Memory B cell (primary cell): Measurements from ENCODE around the gene RLBP1.

ENCODE experiments used
- ATAC-seq: fragments of 150-1000 bp; cut with Tn5 transposase; 2 replicates; pipeline ENCODE4 v1.10.0; 2021; ENCODE audit warnings: low read depth, mild to moderate bottlenecking, moderate library complexity
- DNase-seq, 2 donors: peaks; one replicate each; pipeline ENCODE4 v3.0.0; 2022; ENCODE audit warnings: low spot score in 2 of 2
- H3K27ac Mint-ChIP-seq: one replicate; pipeline ENCODE4 v1.8.0; 2022; ENCODE audit warnings: mild to moderate bottlenecking, moderate library complexity, mixed read lengths
- H3K27me3 Mint-ChIP-seq: one replicate; pipeline ENCODE4 v1.8.0; 2022; ENCODE audit warnings: mixed read lengths
- H3K36me3 Mint-ChIP-seq: one replicate; pipeline ENCODE4 v1.8.0; 2022; ENCODE audit warnings: mild to moderate bottlenecking, mixed read lengths
- H3K4me1 Mint-ChIP-seq: one replicate; pipeline ENCODE4 v1.8.0; 2022; ENCODE audit warnings: mixed read lengths
- H3K4me3 Mint-ChIP-seq: one replicate; pipeline ENCODE4 v1.8.0; 2022; ENCODE audit warnings: mild to moderate bottlenecking, moderate library complexity, mixed read lengths
- H3K9me3 Mint-ChIP-seq: one replicate; pipeline ENCODE4 v1.8.0; 2022; ENCODE audit warnings: mixed read lengths

RLBP1 gene

DNA sequence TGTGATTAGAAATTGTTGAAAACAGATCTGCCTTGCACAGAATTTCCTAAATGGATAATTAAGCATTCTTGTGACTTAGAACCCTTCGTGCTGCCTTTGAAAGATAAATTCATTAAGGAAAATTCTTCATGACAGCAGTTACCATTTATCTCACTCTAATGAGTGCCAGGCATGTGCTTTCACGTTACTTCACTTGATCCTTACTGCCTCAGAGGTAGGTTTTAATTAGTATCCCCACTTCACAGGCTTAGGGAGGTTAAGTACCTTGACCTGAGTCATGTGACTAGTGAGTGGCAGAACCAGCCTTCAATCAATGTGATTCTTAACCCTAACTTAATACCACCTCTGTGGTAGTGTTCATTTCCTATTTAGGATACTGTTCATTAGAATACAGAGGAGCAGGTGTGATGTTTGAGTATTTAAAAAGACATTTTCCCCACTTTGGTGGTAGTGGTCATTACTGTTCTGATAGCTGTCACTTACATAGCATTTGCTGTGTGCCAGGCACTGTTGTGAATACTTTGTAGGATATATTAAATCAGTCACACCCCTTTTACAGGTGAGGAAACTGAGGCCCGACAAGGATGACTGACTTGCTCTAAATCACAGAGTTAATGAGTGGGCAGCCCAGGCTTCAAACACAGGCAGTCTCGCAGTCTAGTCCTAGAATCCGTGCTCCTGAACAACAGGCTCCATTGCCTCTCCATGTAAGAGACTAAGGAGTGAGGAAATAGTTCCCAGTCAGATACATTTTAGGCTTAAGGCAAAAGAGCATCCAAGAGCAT lies 57.9 kb downstream of the RLBP1 start:
- no peak overlapping the region for H3K27ac Mint-ChIP-seq

DNA sequence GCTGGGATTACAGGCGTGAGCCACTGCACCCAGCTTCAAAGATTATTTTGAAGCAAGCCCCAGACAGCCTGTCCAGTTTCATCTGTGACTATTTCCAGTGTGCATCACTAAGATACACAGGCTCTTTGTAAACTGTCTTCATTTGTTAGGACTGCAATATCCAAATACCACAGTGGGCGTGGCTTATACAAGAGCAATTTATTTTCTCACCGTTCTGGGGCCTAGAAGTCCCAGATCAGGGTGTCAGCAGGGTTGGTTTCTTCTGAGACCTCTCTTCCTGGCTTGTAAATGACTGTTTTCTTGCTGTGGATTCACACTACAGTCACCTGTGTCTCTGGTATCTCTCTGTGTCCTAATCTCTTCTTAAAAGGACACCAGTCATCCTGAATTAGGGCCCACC lies 59.7 kb downstream of the RLBP1 start:
- no peak for ATAC-seq
- Mint-ChIP-seq H3K36me3 (peaks cover 19% of the 10 kb centered on the region), H3K9me3 (no peaks in the 10 kb centered on the region), H3K27ac (no peak overlapping the region), H3K27me3 (no peaks in the 10 kb centered on the region), H3K4me3 (no peak overlapping the region), H3K4me1 (peaks cover 3% of the 10 kb centered on the region)
- no peak for DNase-seq

More for the DNA sequence above, 57.9 kb downstream of the RLBP1 start:
- no peaks in the 10 kb centered on the region for H3K9me3 Mint-ChIP-seq
- DNase-seq (no peak), ATAC-seq (no peak)
- H3K27me3 Mint-ChIP-seq, result no peaks in the 10 kb centered on the region
- H3K4me3 Mint-ChIP-seq, result no peak overlapping the region
- peaks cover 3% of the 10 kb centered on the region for H3K4me1 Mint-ChIP-seq
- H3K36me3 Mint-ChIP-seq, result peaks cover 13% of the 10 kb centered on the region
